GM19328 (cell line): Measurements from ENCODE around the gene APOE.
"Not testable (repeated sequence)": the region's sequence is repeated elsewhere in the genome, so short reads cannot be mapped to it uniquely, and the experiment has no call there.

Experiments used
- ATAC-seq: cut with Tn5 transposase; IDR thresholded peaks from one replicate; pipeline ENCODE4 v1.9.1; 2021; ENCODE audit warnings: mild to moderate bottlenecking, moderate library complexity; ENCODE audit not compliant: unreplicated experiment

Gene APOE

GRCh38 chr19:44905437-44906160, at the start of gene APOE:
TSS of gene APOE (plus strand) at chr19:44905796. CDS start at chr19:44906625, 829 bp downstream.
- ATAC-seq, result no peak

DNA sequence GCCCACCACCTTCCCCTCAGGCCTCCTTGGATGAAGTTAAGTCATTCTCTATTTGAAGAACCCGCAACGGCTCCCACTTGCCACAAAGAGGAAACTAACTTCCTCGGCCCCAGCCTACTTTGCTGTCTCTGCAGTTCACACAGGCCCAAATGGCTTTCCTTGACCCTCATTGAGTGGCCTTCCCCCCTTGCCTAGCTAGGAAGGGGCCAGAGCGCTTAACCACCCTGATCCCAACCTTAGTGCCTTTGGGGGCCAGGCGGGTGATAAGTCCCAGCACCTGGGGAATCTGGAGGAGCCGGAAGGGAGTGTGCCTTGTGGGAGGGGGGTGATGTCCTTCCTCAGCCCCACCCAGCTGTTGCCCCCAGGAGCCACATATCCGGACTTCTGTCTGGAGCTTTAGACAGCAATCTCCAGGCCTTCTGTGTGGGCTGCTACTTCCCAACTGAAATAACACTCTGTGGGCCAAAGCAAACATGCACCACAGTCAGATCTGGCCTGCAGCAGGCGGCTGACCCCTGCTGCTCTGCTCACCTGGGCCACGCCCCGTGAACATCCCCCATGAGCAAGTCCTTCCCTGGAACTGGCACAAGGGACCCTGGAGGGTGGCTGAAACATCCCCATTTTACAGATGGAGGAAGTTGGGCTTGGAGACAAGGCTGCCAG, 49.0 kb upstream of the APOE start:
- no peak for ATAC-seq

GRCh38 chr19:44857837-44858236, 47.8 kb upstream of the APOE start:
- no peak for ATAC-seq

DNA sequence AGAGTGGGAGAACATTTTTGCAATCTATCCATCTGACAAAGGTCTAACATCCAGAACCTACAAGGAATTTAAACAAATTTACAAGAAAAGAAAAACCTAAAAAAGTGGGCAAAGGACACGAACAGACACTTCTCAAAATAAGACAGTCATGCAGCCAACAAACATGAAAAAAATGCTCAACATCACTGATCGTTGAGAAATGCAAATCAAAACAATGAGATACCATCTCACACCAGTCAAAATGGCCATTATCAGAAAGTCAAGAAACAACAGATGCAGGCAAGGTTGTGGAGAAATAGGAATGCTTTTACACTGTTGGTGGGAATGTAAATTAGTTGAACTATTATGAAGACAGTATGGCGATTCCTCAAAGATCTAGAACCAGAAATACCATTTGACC, 44.0 kb upstream of the APOE start:
- not testable (repeated sequence) for ATAC-seq

DNA sequence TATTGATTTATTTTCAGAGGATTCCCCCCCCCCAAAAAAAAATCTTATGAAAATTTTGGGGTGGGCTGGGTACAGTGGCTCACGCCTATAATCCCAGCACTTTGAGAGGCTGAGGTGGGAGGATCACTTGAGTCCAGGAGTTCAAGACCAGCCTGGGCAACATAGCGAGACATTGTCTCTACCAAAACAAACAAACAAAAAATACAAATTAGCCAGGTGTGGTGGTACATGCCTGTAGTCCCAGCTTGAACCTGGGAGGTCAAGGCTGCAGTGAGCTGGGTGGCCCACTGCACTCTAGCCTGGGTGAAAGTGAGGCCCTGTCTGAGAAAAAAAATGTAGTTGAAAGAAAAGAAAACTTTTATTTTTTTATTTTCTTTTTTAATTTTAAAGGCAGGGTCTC, 41.6 kb upstream of the APOE start:
- ATAC-seq, result no peak

DNA sequence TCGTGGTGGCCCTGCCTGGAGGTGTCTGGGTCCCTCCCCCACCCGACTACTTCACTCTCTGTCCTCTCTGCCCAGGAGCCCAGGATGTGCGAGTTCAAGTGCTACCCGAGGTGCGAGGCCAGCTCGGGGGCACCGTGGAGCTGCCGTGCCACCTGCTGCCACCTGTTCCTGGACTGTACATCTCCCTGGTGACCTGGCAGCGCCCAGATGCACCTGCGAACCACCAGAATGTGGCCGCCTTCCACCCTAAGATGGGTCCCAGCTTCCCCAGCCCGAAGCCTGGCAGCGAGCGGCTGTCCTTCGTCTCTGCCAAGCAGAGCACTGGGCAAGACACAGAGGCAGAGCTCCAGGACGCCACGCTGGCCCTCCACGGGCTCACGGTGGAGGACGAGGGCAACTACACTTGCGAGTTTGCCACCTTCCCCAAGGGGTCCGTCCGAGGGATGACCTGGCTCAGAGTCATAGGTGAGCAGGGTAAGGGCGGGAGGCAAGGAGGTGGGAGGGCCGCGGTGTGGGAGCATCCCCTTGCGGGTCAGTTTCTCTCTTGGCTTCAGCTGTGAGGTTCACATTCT, 40.3 kb upstream of the APOE start:
- ATAC-seq, result no peak

DNA sequence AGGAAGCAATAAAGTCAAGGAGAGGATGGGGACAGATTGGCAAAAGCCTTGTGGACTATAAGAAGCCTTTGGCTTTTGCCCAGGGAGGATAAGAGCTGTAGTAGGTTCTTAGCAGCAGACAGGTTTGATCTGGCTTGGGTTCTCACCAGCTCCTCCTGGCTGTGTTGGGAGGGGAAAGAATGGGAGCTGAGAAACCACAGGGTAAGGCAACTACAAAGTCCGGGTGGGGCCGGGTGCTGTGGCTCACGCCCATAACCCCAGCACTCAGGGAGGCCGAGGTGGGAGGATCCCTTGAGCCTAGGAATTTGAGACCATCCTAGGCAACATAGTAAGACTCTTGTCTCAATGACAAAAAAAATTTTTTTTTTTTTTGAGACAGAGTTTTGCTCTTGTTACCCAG, 38.9 kb upstream of the APOE start:
- ATAC-seq, result no peak

- no peak for ATAC-seq
Measured at GRCh38 chr19:44867578-44867977, 38.0 kb upstream of the APOE start.

GRCh38 chr19:44869733-44870470, 35.7 kb upstream of the APOE start:
- no peak for ATAC-seq

DNA sequence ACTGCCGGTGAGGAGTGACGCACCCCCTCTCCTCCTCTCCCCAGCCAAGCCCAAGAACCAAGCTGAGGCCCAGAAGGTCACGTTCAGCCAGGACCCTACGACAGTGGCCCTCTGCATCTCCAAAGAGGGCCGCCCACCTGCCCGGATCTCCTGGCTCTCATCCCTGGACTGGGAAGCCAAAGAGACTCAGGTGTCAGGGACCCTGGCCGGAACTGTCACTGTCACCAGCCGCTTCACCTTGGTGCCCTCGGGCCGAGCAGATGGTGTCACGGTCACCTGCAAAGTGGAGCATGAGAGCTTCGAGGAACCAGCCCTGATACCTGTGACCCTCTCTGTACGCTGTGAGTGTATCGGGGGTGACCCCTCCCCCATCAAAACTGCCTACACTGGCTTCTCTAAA, 33.8 kb upstream of the APOE start:
- ATAC-seq, result no peak

- no peak for ATAC-seq
Measured at GRCh38 chr19:44872661-44873060, 32.9 kb upstream of the APOE start.

- no peak for ATAC-seq
Measured at GRCh38 chr19:44874317-44874716, 31.3 kb upstream of the APOE start.

GRCh38 chr19:44875666-44876451, 29.7 kb upstream of the APOE start:
- no peak for ATAC-seq

- ATAC-seq, result no peak
Measured at GRCh38 chr19:44876930-44877535, 28.6 kb upstream of the APOE start.

DNA sequence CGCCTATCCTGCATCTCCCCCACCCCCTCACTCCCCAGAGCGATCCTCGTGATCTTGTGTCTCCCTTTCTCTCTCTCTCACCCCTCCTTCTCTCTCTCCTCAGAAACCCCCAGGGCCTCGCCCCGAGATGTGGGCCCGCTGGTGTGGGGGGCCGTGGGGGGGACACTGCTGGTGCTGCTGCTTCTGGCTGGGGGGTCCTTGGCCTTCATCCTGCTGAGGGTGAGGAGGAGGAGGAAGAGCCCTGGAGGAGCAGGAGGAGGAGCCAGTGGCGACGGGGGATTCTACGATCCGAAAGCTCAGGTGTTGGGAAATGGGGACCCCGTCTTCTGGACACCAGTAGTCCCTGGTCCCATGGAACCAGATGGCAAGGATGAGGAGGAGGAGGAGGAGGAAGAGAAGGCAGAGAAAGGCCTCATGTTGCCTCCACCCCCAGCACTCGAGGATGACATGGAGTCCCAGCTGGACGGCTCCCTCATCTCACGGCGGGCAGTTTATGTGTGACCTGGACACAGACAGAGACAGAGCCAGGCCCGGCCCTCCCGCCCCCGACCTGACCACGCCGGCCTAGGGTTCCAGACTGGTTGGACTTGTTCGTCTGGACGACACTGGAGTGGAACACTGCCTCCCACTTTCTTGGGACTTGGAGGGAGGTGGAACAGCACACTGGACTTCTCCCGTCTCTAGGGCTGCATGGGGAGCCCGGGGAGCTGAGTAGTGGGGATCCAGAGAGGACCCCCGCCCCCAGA, 27.3 kb upstream of the APOE start:
- no peak for ATAC-seq

- no peak for ATAC-seq
Measured at GRCh38 chr19:44879309-44880065, 26.1 kb upstream of the APOE start.

DNA sequence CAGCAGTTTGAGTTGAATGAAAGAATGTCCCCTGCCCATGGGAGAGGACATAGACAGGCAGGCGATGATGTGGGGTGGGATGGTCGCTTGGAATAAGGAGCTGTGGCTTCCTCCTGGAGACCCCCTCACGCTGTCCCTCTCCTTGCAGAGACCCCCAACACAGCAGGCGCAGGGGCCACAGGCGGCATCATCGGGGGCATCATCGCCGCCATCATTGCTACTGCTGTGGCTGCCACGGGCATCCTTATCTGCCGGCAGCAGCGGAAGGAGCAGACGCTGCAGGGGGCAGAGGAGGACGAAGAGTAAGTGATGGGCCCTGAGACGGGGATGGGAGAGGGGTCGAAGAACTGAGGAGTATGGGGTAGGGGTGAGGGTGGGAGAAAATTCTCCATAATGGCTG, 23.5 kb upstream of the APOE start:
- ATAC-seq, result no peak

DNA sequence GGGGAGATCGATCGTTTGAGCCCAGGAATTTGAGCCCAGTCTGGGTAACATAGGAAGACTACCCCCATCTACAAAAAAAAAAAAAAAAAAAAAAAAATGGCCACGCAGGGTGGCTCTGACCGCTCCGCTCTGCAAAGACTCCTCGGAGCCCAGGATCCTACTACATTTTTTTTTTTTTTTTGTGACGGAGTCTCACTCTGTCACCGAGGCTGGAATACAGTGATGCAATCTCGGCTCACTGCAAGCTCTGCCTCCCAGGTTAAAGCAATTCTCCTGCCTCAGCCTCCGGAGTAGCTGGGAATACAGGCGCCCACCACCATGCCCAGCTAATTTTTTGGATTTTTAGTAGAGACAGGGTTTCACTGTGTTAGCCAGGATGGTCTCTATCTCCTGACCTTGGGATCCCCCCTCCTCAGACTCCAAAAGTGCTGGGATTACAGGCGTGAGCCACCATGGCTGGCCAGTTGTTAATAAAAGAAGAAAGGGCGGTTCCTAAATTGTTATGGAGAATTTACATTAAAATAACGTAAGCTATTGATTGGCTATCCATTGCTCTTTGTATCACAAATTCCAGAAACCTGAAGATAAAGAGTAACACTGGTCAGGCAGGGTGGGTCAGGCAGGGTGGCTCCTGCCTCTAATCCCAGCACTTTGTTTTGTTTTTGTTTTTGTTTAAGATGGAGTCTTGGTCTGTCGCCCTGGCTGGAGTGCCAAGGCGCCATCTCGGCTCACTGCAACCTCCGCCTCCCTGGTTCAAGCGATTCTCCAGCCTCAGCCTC, 22.8 kb upstream of the APOE start:
- not testable (repeated sequence) for ATAC-seq
